Mesothelial cell of epicardium (in vitro differentiated cells): ENCODE results near the gene NTM. TPM values are rescaled to one million over a fixed set of nuclear protein-coding genes. Genes with fewer than 3 reads are reported as not detected.

Experiments used
- DNase-seq, 2 experiments: peaks; one replicate each; pipeline ENCODE4 v3.0.0; 2021; ENCODE audit warnings: low spot score in 2 of 2; ENCODE audit not compliant: unreplicated experiment in 2 of 2
- H3K27ac Mint-ChIP-seq: 2 replicates; pipeline ENCODE4 v1.8.0; 2021; ENCODE audit warnings: mixed read lengths
- H3K27me3 Mint-ChIP-seq: 2 replicates; pipeline ENCODE4 v1.8.0; 2021; ENCODE audit warnings: low read depth, mixed read lengths
- H3K36me3 Mint-ChIP-seq: 2 replicates; pipeline ENCODE4 v1.8.0; 2021; ENCODE audit warnings: mixed read lengths
- H3K4me1 Mint-ChIP-seq: 2 replicates; pipeline ENCODE4 v1.8.0; 2021; ENCODE audit warnings: mixed read lengths
- H3K4me3 Mint-ChIP-seq: 2 replicates; pipeline ENCODE4 v1.8.0; 2021; ENCODE audit warnings: mild to moderate bottlenecking, moderate library complexity, mixed read lengths
- H3K9me3 Mint-ChIP-seq: 2 replicates; pipeline ENCODE4 v1.8.0; 2021; ENCODE audit warnings: mixed read lengths
- CTCF ChIP-seq: fragments of 200-600 bp; sonication (generic); IDR thresholded peaks from one replicate; pipeline ENCODE4 v1.5.0; 2021; ENCODE audit warnings: antibody characterized with exemption; ENCODE audit not compliant: unreplicated experiment
- total RNA-seq: library from RNA; stranded (reverse); gene quantifications from 3 replicates; pipeline ENCODE4 v1.2.1, GENCODE V29; 2021

Gene NTM
- total RNA-seq, 1 donor from 2014 or later = 3.9 TPM

- Mint-ChIP-seq H3K4me1 (no peaks in the 10 kb centered on the region), H3K4me3 (no peak overlapping the region), H3K9me3 (peaks cover 4% of the 10 kb centered on the region), H3K36me3 (no peaks in the 10 kb centered on the region), H3K27ac (no peak overlapping the region), H3K27me3 (peaks cover 69% of the 10 kb centered on the region)
- no peak for DNase-seq
- TF ChIP-seq CTCF = no peak
Observed at GRCh38 chr11:131534611-131535010, 164.2 kb downstream of the NTM start.

GRCh38 chr11:131536159-131536558, 165.7 kb downstream of the NTM start:
- no peak for TF ChIP-seq CTCF
- Mint-ChIP-seq H3K4me3 (no peak overlapping the region), H3K36me3 (no peaks in the 10 kb centered on the region), H3K27me3 (peaks cover 54% of the 10 kb centered on the region), H3K9me3 (peaks cover 11% of the 10 kb centered on the region), H3K4me1 (no peaks in the 10 kb centered on the region), H3K27ac (no peak overlapping the region)
- DNase-seq = no peak

- H3K27ac Mint-ChIP-seq = no peak overlapping the region
Observed at GRCh38 chr11:131537196-131537595, 166.8 kb downstream of the NTM start.

GRCh38 chr11:131537748-131538147, 167.3 kb downstream of the NTM start:
- Mint-ChIP-seq H3K4me3 (no peak overlapping the region), H3K36me3 (no peaks in the 10 kb centered on the region), H3K27me3 (peaks cover 42% of the 10 kb centered on the region), H3K27ac (no peak overlapping the region), H3K9me3 (peaks cover 20% of the 10 kb centered on the region), H3K4me1 (no peaks in the 10 kb centered on the region)
- no peak for DNase-seq
- no peak for TF ChIP-seq CTCF

More at GRCh38 chr11:131537196-131537595, 166.8 kb downstream of the NTM start:
- H3K27me3 Mint-ChIP-seq = peaks cover 44% of the 10 kb centered on the region
- TF ChIP-seq CTCF = no peak
- H3K4me1 Mint-ChIP-seq = no peaks in the 10 kb centered on the region
- no peak for DNase-seq
- H3K4me3 Mint-ChIP-seq = no peak overlapping the region
- H3K9me3 Mint-ChIP-seq = peaks cover 20% of the 10 kb centered on the region
- no peaks in the 10 kb centered on the region for H3K36me3 Mint-ChIP-seq

GRCh38 chr11:131538322-131538721, 167.9 kb downstream of the NTM start:
- Mint-ChIP-seq H3K4me1 (no peaks in the 10 kb centered on the region), H3K4me3 (no peak overlapping the region), H3K27ac (no peak overlapping the region), H3K36me3 (no peaks in the 10 kb centered on the region), H3K9me3 (peaks cover 20% of the 10 kb centered on the region), H3K27me3 (peaks cover 39% of the 10 kb centered on the region)
- DNase-seq = no peak
- TF ChIP-seq CTCF = no peak

- Mint-ChIP-seq H3K4me1 (peaks cover 6% of the 10 kb centered on the region), H3K27me3 (peaks cover 34% of the 10 kb centered on the region), H3K27ac (no peak overlapping the region), H3K9me3 (peaks cover 20% of the 10 kb centered on the region), H3K36me3 (no peaks in the 10 kb centered on the region), H3K4me3 (no peak overlapping the region)
- TF ChIP-seq CTCF = no peak
- DNase-seq = no peak
Observed at GRCh38 chr11:131540676-131541075, 170.3 kb downstream of the NTM start.
